Esophagus muscularis mucosa (tissue), 4 donors: ENCODE results near the gene ADGRA1.

ENCODE experiments used
- EP300 ChIP-seq: sonication (generic); formaldehyde crosslinking; IDR thresholded peaks from one replicate; pipeline ENCODE4 v1.6.1; 2017; ENCODE audit warnings: antibody characterized with exemption
- POLR2A ChIP-seq: fragments of 450-650 bp; IDR thresholded peaks from one replicate; pipeline ENCODE4 v1.6.1; 2017; ENCODE audit warnings: antibody characterized with exemption, moderate library complexity, mild to moderate bottlenecking, low read depth
- POLR2AphosphoS5 ChIP-seq, 2 donors: sonication (generic); formaldehyde crosslinking; IDR thresholded peaks; one replicate each; pipeline ENCODE4 v1.6.1; 2017; ENCODE audit warnings: antibody characterized with exemption in 2 of 2
- TF ChIP-seq, protein P1 (sequence below), 3 experiments: fragments of 200-600 bp in 2 of 3; fragments of 450-650 bp in 1 of 3; sonication (generic) in 2 of 3; IDR thresholded peaks; one replicate each; pipeline ENCODE4 v1.5.1; 2017 to 2019; ENCODE audit warnings: antibody characterized with exemption in 3 of 3, mild to moderate bottlenecking in 2 of 3, moderate library complexity in 1 of 3

DNA sequence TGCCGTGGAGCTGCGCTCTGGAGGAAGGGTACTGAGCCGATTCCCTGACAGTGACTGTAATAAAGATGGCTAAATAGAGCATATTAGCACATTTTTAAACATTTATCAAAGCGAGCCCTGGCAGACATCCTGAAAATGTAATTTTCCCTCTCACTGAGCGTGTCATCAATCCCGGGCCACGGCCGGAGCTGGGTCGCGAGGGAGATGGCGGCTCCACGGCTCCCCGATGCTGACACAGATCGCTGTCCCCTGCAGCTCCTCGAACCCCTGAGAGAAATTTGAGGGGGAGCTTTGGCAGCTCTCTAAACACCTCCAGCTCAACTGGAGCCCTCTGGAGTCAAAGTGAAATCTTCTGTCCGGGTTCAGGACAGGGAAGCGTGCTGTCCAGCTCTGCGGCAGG is 44.9 kb upstream of the ADGRA1 start:
- no peak for TF ChIP-seq POLR2A
- TF ChIP-seq, protein P1, sequence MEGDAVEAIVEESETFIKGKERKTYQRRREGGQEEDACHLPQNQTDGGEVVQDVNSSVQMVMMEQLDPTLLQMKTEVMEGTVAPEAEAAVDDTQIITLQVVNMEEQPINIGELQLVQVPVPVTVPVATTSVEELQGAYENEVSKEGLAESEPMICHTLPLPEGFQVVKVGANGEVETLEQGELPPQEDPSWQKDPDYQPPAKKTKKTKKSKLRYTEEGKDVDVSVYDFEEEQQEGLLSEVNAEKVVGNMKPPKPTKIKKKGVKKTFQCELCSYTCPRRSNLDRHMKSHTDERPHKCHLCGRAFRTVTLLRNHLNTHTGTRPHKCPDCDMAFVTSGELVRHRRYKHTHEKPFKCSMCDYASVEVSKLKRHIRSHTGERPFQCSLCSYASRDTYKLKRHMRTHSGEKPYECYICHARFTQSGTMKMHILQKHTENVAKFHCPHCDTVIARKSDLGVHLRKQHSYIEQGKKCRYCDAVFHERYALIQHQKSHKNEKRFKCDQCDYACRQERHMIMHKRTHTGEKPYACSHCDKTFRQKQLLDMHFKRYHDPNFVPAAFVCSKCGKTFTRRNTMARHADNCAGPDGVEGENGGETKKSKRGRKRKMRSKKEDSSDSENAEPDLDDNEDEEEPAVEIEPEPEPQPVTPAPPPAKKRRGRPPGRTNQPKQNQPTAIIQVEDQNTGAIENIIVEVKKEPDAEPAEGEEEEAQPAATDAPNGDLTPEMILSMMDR (IDR thresholded peaks at IDR 0.05), result no peak
- TF ChIP-seq EP300, result no peak
- TF ChIP-seq POLR2AphosphoS5 (IDR thresholded peaks at IDR 0.05), result no peak
